Thyroid gland (tissue), 4 donors: ENCODE results near the gene DOCK1. TPM values are rescaled to one million over a fixed set of nuclear protein-coding genes. Genes with fewer than 3 reads are reported as not detected.

Source experiments
- DNase-seq, 2 donors: peaks; one replicate each; pipeline ENCODE4 v3.0.0-alpha.2; 2019
- H3K27ac ChIP-seq, 3 donors: fragments of 200-600 bp; sonication (generic); 1 replicate in 2 of 3; 2 replicates in 1 of 3; pipeline ENCODE4 v1.5.1; 2016 to 2019; ENCODE audit warnings: mild to moderate bottlenecking in 1 of 3, moderate library complexity in 1 of 3
- H3K27me3 ChIP-seq: fragments of 200-600 bp; sonication (generic); one replicate; pipeline ENCODE4 v1.5.1; 2019
- H3K36me3 ChIP-seq, 2 donors: fragments of 200-600 bp; sonication (generic); one replicate each; pipeline ENCODE4 v1.5.1; 2016 to 2019
- H3K4me1 ChIP-seq, 2 donors: fragments of 200-600 bp; sonication (generic); one replicate each; pipeline ENCODE4 v1.5.1; 2017 to 2019
- H3K4me3 ChIP-seq, 3 donors: fragments of 200-600 bp; sonication (generic); replicated peaks in 1 of 3; 1 replicate in 2 of 3; 2 replicates in 1 of 3; pipeline ENCODE4 v1.5.1; 2016; ENCODE audit warnings: mild to moderate bottlenecking in 1 of 3
- H3K9me3 ChIP-seq: fragments of 200-600 bp; sonication (generic); one replicate; pipeline ENCODE4 v1.5.1; 2017
- CTCF ChIP-seq, 6 experiments: fragments of 200-600 bp in 3 of 6; fragments of 450-650 bp in 3 of 6; sonication (generic) in 3 of 6; IDR thresholded peaks; one replicate each; pipeline ENCODE4 v1.5.1; 2016 to 2019; ENCODE audit warnings: antibody characterized with exemption in 6 of 6, mild to moderate bottlenecking in 2 of 6, inconsistent platforms in 1 of 6, moderate library complexity in 1 of 6
- POLR2A ChIP-seq, 2 donors: fragments of 450-650 bp; IDR thresholded peaks; one replicate each; pipeline ENCODE4 v1.6.1; 2017; ENCODE audit warnings: antibody characterized with exemption in 2 of 2, mild to moderate bottlenecking in 2 of 2, moderate library complexity in 1 of 2
- WGBS, 2 donors: methylation state at CpG; one replicate each; pipeline ENCODE4 v1.1.5; 2017; 5-methylcytosine and 5-hydroxymethylcytosine counted together
- intact Hi-C: fragments of 100-400 bp; cut with DNase I; formaldehyde crosslinking; loops from one replicate; pipeline ENCODE4 v1.15.1; 2023
- total RNA-seq, 4 donors: library from RNA; depleted of rRNA; stranded (reverse); fragments of >200 nt; gene quantifications; one replicate each; pipeline ENCODE4 v1.2.3, GENCODE V29; 2016

DOCK1 gene
- total RNA-seq, 4 donors from 2014 or later = 89.7 to 217 (median 112) TPM

DNA sequence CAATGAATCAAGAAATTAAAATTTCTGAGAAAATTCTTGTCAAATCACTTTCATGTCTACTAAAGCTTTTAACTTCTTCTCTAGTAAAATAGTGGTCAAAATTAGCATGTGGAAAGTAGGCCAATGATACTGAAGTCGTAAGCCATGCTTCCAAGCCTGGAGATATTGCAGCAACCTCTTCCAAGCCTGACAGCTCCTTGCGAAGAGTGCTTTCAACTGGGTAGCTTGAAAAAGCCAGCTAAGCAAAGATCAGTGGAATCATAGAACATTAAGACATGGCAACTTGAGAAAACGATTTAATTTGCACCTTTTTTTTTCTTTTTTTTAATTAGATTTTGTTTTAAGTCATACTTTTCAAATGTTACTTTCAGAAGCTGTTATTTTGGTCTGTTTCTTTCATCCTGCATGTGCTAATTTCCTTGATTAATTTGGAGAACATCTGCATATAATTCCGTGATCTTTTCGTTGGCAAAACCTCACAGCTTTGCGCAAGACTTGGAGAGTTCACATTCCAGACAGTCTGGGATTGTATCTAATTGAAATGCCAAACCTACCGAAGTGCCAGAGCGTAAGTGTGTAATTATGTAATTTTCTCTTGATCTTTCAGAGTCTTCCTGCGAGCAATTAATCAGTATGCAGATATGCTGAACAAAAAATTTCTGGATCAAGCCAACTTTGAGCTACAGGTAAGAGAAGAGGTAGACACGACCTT is 433.3 kb downstream of the DOCK1 start:
- intact Hi-C loops = no loop called here
- Histone ChIP-seq H3K27ac (no peak overlapping the region), H3K36me3 (no peaks in the 10 kb centered on the region), H3K4me3 (no peak overlapping the region), H3K9me3 (no peaks in the 10 kb centered on the region), H3K4me1 (no peaks in the 10 kb centered on the region), H3K27me3 (no peaks in the 10 kb centered on the region)
- no peak for DNase-seq
- TF ChIP-seq CTCF (IDR thresholded peaks at IDR 0.05) = no peak
- no peak for TF ChIP-seq POLR2A (IDR thresholded peaks at IDR 0.05)
- WGBS, 2 donors = 82 to 90% methylated on average over 10 of the region's 10 CpGs

- no peaks in the 10 kb centered on the region for H3K27me3 ChIP-seq
- no peaks in the 10 kb centered on the region for H3K4me1 ChIP-seq
- intact Hi-C loops = no loop called here
- no peak for DNase-seq
- H3K27ac ChIP-seq = no peak overlapping the region
- no peaks in the 10 kb centered on the region for H3K9me3 ChIP-seq
- TF ChIP-seq POLR2A (IDR thresholded peaks at IDR 0.05) (no peak), CTCF (IDR thresholded peaks at IDR 0.05) (no peak)
- peaks cover 8 to 14% of the 10 kb centered on the region in 2 donors for H3K36me3 ChIP-seq
- no peak overlapping the region for H3K4me3 ChIP-seq
- WGBS, 2 donors = 58 to 81% methylated on average over 6 of the region's 6 CpGs
Measured at GRCh38 chr10:127343821-127344220, 438.6 kb downstream of the DOCK1 start.

DNA sequence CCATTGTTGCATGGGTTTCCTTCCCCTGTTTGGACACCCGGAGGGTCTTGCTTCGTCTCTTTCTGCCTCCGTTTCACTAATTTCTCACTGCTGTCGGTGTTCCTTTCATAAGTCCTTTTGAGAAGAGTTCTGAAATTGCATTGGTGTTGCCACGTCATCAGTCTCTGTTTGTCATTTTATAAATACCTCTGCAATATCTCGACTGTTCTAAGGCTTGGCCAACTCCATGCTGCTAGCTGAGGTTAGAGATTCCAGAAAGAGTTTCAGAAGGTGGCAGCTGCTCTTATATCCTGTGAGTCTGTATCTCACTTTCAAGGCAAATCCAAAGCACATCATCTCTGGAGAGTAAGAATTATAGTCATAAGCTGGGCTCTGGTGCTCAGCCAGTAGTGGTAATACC is 439.1 kb downstream of the DOCK1 start:
- 96 to 97% methylated on average over 6 of the region's 6 CpGs for WGBS, 2 donors
- intact Hi-C loops = no loop called here
- no peak for DNase-seq
- H3K9me3 ChIP-seq = no peaks in the 10 kb centered on the region
- H3K27ac ChIP-seq = no peak overlapping the region
- TF ChIP-seq POLR2A (IDR thresholded peaks at IDR 0.05) = no peak
- TF ChIP-seq CTCF (IDR thresholded peaks at IDR 0.05) = no peak
- no peak overlapping the region for H3K4me3 ChIP-seq
- peaks cover 8 to 14% of the 10 kb centered on the region in 2 donors for H3K36me3 ChIP-seq
- no peaks in the 10 kb centered on the region for H3K27me3 ChIP-seq
- H3K4me1 ChIP-seq = no peaks in the 10 kb centered on the region

DNA sequence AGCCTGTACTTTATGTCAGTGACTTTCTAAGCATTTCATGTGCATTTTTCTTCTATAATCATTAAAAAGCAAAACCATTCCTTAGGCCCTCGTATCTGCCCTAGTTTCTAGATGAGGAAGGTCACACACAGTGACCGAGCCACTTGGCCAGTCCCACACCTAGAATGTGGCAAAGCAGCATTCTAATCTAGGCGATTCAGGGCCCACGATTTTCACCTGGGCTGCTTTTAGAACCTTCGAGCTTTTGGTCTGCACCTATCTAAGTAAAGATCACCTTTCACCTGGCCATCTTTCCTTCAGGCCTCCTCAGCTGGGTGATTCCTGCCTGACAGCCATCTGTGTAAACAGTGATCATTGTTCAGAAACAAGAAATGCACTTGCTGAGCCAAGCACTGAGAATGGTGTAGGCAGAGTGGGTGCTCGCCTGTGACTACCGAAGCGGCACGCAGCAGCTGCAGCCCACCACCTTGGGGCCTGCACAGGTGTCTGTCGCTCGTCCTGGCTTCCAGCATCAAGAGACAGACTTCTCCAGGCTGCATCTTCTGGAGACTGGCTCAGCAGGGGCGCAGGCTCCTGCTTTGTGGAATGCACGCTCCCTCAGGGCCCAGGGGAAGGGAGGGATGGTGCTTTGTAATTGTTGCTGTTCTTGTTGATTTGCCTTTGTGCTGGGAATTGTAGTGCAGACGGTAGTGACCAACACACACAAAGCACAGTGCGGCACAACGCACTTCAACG is 440.2 kb downstream of the DOCK1 start:
- TF ChIP-seq CTCF (IDR thresholded peaks at IDR 0.05) = no peak
- TF ChIP-seq POLR2A (IDR thresholded peaks at IDR 0.05) = no peak
- Histone ChIP-seq H3K4me3 (no peak overlapping the region), H3K4me1 (no peaks in the 10 kb centered on the region), H3K9me3 (no peaks in the 10 kb centered on the region), H3K27ac (no peak overlapping the region), H3K27me3 (no peaks in the 10 kb centered on the region), H3K36me3 (peaks cover 8 to 14% of the 10 kb centered on the region in 2 donors)
- WGBS, 2 donors = 79 to 86% methylated on average over 17 of the region's 17 CpGs
- intact Hi-C loops = no loop called here
- no peak for DNase-seq

DNA sequence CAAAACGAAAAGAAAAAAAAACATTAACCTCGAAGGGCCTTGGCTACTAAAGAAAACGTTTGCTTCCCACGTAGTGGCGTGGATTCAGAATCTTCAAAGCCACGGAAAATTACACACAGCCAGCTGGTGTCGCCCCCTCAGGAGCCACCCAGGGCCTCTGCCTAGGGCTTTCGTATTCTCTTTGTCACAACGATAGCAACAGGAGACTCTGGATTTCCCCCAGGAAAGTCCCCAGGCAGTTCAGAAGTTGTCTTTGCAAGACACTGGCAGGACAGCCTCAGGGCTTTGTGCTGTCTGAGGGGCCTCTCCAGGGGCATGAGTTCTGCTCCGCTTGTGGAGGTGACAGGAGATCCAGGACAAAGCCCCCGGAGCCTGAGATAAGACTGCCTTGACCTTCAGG is 441.4 kb downstream of the DOCK1 start:
- Histone ChIP-seq H3K27ac (no peak overlapping the region), H3K36me3 (peaks cover 8 to 14% of the 10 kb centered on the region in 2 donors), H3K4me1 (no peaks in the 10 kb centered on the region), H3K4me3 (no peak overlapping the region), H3K9me3 (no peaks in the 10 kb centered on the region), H3K27me3 (no peaks in the 10 kb centered on the region)
- no peak for DNase-seq
- WGBS, 2 donors = 89 to 90% methylated on average over 11 of the region's 11 CpGs
- intact Hi-C loops = no loop called here
- TF ChIP-seq CTCF (IDR thresholded peaks at IDR 0.05) (no peak), POLR2A (IDR thresholded peaks at IDR 0.05) (no peak)
